Measurements from ENCODE around the gene MED13L. TPM values are rescaled to one million over a fixed set of nuclear protein-coding genes. Genes with fewer than 3 reads are reported as not detected.

MED13L gene
- total and polyA plus RNA-seq, 2 donors (not counting 3 experiments of a cell fraction or from before 2014, with no cell fraction given): 27.4 to 93.6 TPM

DNA sequence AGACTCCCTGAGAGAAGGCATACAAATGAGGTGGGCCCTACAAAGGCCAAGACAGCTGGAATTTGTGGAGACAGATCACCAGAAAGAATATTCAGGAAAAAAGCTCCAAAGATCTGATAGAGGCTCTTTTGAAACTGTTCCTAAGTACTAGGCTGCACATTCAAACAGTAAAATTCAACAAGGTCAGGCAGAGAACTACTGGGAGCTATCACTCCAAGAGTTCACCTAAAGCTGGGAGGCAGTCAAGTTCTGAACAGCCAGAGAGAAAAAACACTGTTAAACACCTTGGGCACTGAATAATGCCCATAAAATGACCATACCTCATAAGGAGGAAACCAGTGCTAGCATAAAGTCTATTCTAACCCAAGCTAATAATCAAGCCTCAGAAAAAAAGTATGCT is 28.6 kb downstream of the MED13L start:
- no peaks in the 10 kb centered on the region for H3K36me3 ChIP-seq (ENCODE audit: control insufficient read depth in 2 of 2, extremely low read depth in 1 of 2, insufficient read depth in 2 of 2, low read length in 2 of 2)
- peaks cover 37% of the 10 kb centered on the region for H4K20me1 ChIP-seq (replicated peaks; ENCODE audit: control insufficient read depth, extremely low read depth, insufficient read depth, low read length)
- peaks cover 8% of the 10 kb centered on the region for H3K4me1 ChIP-seq (ENCODE audit: control insufficient read depth, extremely low read depth, insufficient read depth, low read length)
- no peaks in the 10 kb centered on the region for H3K9me1 ChIP-seq (replicated peaks; ENCODE audit: control insufficient read depth, extremely low read depth, insufficient read depth, low read length)
- no peak overlapping the region for H3K27ac ChIP-seq (ENCODE audit: insufficient read depth, low read depth, low read length)
- no peak overlapping the region for H3K9ac ChIP-seq (replicated peaks; ENCODE audit: extremely low read depth, insufficient read depth, low read length)
- ChIA-PET POLR2A (interaction anchor here (0.7 kb wide), 1 partner anchor 88 kb away, joined by 8 read pairs; no protein-coding TSS in a partner anchor), CTCF (interaction anchor here (0.6 to 2.5 kb wide), 5 partner anchors 9 to 28 kb away, joined by 3 to 7 read pairs (median 4); no protein-coding TSS in a partner anchor)
- no peak overlapping the region for H3K4me2 ChIP-seq (ENCODE audit: insufficient read depth, low read length)
- no peak overlapping the region for H3K4me3 ChIP-seq (replicated peaks in 1 of 3; ENCODE audit: insufficient read depth in 1 of 3, low read depth in 1 of 3, low read length in 3 of 3)
- H3K27me3 ChIP-seq (ENCODE audit: control insufficient read depth in 2 of 2, insufficient read depth in 2 of 2, low read length in 2 of 2): no peaks in the 10 kb centered on the region
- intact Hi-C loops (cut with micrococcal nuclease) (no loop called here), dilution Hi-C loops (cut with MboI; ENCODE audit: extremely low pct_ligation_motif_present, low sequenced_read_pairs) (no loop called here)
- DNase-seq (ENCODE audit: low read depth, low spot score) (no peak), FAIRE-seq (no peak)
- peaks cover 93% of the 10 kb centered on the region for H3K79me2 ChIP-seq (ENCODE audit: control insufficient read depth, insufficient read depth, low read length)
- no TSS peak for BruUV-seq (replicated peaks)
- TF ChIP-seq JUN (IDR thresholded peaks at IDR 0.05; ENCODE audit: borderline replicate concordance, insufficient read depth, insufficient read length, low read depth) (no peak), MYC (IDR thresholded peaks at IDR 0.05; ENCODE audit: low read depth, low read length) (no peak), POLR2AphosphoS5 (IDR thresholded peaks at IDR 0.05; ENCODE audit: insufficient read depth, low read depth, low read length) (no peak), GATA2 (IDR thresholded peaks at IDR 0.05; ENCODE audit: insufficient read depth, insufficient read length, low read depth, low read length) (no peak), FOS (IDR thresholded peaks at IDR 0.05; ENCODE audit: borderline replicate concordance, insufficient read depth, low read length) (no peak), EZH2 (IDR thresholded peaks at IDR 0.05; ENCODE audit: borderline replicate concordance, low read depth, low read length, severe bottlenecking) (no peak), POLR2A (IDR thresholded peaks at IDR 0.05; ENCODE audit: low read depth, low read length) (no peak)
- TF ChIP-seq, protein P1, sequence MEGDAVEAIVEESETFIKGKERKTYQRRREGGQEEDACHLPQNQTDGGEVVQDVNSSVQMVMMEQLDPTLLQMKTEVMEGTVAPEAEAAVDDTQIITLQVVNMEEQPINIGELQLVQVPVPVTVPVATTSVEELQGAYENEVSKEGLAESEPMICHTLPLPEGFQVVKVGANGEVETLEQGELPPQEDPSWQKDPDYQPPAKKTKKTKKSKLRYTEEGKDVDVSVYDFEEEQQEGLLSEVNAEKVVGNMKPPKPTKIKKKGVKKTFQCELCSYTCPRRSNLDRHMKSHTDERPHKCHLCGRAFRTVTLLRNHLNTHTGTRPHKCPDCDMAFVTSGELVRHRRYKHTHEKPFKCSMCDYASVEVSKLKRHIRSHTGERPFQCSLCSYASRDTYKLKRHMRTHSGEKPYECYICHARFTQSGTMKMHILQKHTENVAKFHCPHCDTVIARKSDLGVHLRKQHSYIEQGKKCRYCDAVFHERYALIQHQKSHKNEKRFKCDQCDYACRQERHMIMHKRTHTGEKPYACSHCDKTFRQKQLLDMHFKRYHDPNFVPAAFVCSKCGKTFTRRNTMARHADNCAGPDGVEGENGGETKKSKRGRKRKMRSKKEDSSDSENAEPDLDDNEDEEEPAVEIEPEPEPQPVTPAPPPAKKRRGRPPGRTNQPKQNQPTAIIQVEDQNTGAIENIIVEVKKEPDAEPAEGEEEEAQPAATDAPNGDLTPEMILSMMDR (IDR thresholded peaks at IDR 0.05; ENCODE audit: extremely low read depth in 1 of 2, insufficient read depth in 1 of 2, low read depth in 1 of 2, low read length in 2 of 2): no peak
- TF ChIP-seq, protein P2, sequence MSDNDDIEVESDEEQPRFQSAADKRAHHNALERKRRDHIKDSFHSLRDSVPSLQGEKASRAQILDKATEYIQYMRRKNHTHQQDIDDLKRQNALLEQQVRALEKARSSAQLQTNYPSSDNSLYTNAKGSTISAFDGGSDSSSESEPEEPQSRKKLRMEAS (IDR thresholded peaks at IDR 0.05; ENCODE audit: insufficient read depth, insufficient read length): no peak
- H3K9me3 ChIP-seq (replicated peaks; ENCODE audit: control insufficient read depth, insufficient read depth, low read length): no peaks in the 10 kb centered on the region
- H2AFZ ChIP-seq (ENCODE audit: low read depth, low read length): no peak overlapping the region
